ENCODE results near the gene DDAH1. TPM values are rescaled to one million over a fixed set of nuclear protein-coding genes. Genes with fewer than 3 reads are reported as not detected.

The DDAH1 gene
- total RNA-seq, 1 experiment from 2014 or later = 22.8 TPM

DNA sequence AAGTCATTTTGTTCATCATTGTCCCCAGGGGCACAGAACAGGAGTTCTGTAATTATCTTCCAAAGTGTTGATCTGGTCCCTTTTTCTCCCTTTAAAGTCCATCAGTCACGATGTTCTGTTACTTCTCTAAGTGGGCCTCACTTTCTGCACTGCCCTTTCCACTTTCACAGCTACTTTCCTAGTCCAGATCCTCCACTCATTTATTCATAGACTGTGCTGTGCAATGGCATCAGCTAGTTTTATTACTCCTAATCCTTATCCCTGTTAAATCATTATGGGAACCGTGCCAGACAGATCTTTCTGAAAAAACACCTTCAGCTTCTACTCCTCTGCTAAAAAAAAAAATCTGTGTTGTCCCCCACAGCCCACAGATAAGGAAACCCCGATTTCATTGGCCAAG lies 124.5 kb downstream of the DDAH1 start (continued):
- TF ChIP-seq ESRRA (CRISPR knock-in tag; IDR thresholded peaks at IDR 0.05; ENCODE audit: borderline replicate concordance) = no peak
- no peak for TF ChIP-seq ZNF317 (CRISPR knock-in tag; IDR thresholded peaks at IDR 0.05; ENCODE audit: borderline replicate concordance, low read depth)
- TF ChIP-seq, protein P1, sequence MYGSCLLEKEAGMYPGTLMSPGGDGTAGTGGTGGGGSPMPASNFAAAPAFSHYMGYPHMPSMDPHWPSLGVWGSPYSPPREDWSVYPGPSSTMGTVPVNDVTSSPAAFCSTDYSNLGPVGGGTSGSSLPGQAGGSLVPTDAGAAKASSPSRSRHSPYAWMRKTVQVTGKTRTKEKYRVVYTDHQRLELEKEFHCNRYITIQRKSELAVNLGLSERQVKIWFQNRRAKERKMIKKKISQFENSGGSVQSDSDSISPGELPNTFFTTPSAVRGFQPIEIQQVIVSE (CRISPR knock-in tag; IDR thresholded peaks at IDR 0.05; ENCODE audit: borderline replicate concordance) = no peak
- no peak for TF ChIP-seq RORB (CRISPR knock-in tag; IDR thresholded peaks at IDR 0.05)
- TF ChIP-seq OVOL2 (CRISPR knock-in tag; IDR thresholded peaks at IDR 0.05; ENCODE audit: borderline replicate concordance) = no peak
- TF ChIP-seq, protein P2, sequence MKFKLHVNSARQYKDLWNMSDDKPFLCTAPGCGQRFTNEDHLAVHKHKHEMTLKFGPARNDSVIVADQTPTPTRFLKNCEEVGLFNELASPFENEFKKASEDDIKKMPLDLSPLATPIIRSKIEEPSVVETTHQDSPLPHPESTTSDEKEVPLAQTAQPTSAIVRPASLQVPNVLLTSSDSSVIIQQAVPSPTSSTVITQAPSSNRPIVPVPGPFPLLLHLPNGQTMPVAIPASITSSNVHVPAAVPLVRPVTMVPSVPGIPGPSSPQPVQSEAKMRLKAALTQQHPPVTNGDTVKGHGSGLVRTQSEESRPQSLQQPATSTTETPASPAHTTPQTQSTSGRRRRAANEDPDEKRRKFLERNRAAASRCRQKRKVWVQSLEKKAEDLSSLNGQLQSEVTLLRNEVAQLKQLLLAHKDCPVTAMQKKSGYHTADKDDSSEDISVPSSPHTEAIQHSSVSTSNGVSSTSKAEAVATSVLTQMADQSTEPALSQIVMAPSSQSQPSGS (CRISPR knock-in tag; IDR thresholded peaks at IDR 0.05; ENCODE audit: borderline replicate concordance, low read depth) = no peak
- no peak for TF ChIP-seq ZNF219 (CRISPR knock-in tag; IDR thresholded peaks at IDR 0.05; ENCODE audit: borderline replicate concordance)

DNA sequence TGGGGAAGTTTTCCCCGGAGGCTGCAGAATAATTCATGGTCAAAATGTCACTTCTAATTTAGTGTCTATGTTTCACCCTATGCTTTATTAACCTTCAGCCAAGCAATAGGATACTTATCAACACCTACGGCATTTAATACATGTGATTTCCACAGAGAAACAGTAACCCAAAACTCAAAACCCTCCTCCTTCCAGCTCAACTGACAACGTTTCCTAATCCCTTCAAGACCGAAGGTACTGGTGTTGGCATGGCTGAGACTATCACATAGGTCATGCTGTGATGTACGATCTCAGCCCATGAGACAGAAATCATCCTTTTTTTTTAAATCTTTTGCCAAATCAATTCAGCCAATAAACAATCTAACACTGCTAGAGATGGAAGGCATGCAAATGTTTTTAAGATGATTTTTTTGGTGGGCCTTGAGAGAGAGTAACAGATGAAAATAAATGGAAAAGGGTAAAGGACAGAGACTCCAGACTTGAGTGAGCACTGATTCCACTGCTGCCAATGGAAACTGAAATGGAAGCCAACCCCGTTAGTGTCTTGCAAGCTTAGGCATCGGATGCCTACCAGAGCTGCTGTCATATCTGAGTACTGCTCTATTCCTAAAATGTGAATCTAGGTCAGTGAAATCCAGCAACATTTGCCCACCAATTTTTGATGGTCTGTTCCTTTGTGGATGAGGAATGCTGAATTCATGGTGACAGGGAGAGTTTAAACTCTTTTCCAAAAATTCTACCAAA lies 125.1 kb downstream of the DDAH1 start:
- ChIA-PET POLR2A (no interaction called here), CTCF (no interaction called here)
- peaks cover 54% of the 10 kb centered on the region for H3K4me1 Mint-ChIP-seq
- no peaks in the 10 kb centered on the region for H3K27me3 Mint-ChIP-seq (ENCODE audit: low read depth)
- ATAC-seq (no peak), DNase-seq (ENCODE audit: low spot score) (no peak)
- no peak for TF ChIP-seq ELF4 (CRISPR knock-in tag; IDR thresholded peaks at IDR 0.05; ENCODE audit: low read depth)
- TF ChIP-seq NR3C1 (CRISPR knock-in tag; conservative IDR thresholded peaks at IDR 0.05; ENCODE audit: low read depth) = no peak
- TF ChIP-seq FOXK1 (CRISPR knock-in tag; IDR thresholded peaks at IDR 0.05) = no peak
- TF ChIP-seq, protein P3, sequence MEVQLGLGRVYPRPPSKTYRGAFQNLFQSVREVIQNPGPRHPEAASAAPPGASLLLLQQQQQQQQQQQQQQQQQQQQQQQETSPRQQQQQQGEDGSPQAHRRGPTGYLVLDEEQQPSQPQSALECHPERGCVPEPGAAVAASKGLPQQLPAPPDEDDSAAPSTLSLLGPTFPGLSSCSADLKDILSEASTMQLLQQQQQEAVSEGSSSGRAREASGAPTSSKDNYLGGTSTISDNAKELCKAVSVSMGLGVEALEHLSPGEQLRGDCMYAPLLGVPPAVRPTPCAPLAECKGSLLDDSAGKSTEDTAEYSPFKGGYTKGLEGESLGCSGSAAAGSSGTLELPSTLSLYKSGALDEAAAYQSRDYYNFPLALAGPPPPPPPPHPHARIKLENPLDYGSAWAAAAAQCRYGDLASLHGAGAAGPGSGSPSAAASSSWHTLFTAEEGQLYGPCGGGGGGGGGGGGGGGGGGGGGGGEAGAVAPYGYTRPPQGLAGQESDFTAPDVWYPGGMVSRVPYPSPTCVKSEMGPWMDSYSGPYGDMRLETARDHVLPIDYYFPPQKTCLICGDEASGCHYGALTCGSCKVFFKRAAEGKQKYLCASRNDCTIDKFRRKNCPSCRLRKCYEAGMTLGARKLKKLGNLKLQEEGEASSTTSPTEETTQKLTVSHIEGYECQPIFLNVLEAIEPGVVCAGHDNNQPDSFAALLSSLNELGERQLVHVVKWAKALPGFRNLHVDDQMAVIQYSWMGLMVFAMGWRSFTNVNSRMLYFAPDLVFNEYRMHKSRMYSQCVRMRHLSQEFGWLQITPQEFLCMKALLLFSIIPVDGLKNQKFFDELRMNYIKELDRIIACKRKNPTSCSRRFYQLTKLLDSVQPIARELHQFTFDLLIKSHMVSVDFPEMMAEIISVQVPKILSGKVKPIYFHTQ (CRISPR knock-in tag; IDR thresholded peaks at IDR 0.05) = no peak
- TF ChIP-seq, protein P4, sequence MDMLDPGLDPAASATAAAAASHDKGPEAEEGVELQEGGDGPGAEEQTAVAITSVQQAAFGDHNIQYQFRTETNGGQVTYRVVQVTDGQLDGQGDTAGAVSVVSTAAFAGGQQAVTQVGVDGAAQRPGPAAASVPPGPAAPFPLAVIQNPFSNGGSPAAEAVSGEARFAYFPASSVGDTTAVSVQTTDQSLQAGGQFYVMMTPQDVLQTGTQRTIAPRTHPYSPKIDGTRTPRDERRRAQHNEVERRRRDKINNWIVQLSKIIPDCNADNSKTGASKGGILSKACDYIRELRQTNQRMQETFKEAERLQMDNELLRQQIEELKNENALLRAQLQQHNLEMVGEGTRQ (CRISPR knock-in tag; IDR thresholded peaks at IDR 0.05) = no peak
- TF ChIP-seq NFATC4 (CRISPR knock-in tag; IDR thresholded peaks at IDR 0.05) = no peak
- TF ChIP-seq OVOL2 (CRISPR knock-in tag; IDR thresholded peaks at IDR 0.05; ENCODE audit: borderline replicate concordance) = no peak
- TF ChIP-seq TEAD4 (CRISPR knock-in tag; IDR thresholded peaks at IDR 0.05) = no peak
- no peak for TF ChIP-seq NFYB (CRISPR knock-in tag; conservative IDR thresholded peaks at IDR 0.05; ENCODE audit: low read depth)
- TF ChIP-seq, protein P5, sequence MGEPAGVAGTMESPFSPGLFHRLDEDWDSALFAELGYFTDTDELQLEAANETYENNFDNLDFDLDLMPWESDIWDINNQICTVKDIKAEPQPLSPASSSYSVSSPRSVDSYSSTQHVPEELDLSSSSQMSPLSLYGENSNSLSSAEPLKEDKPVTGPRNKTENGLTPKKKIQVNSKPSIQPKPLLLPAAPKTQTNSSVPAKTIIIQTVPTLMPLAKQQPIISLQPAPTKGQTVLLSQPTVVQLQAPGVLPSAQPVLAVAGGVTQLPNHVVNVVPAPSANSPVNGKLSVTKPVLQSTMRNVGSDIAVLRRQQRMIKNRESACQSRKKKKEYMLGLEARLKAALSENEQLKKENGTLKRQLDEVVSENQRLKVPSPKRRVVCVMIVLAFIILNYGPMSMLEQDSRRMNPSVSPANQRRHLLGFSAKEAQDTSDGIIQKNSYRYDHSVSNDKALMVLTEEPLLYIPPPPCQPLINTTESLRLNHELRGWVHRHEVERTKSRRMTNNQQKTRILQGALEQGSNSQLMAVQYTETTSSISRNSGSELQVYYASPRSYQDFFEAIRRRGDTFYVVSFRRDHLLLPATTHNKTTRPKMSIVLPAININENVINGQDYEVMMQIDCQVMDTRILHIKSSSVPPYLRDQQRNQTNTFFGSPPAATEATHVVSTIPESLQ (CRISPR knock-in tag; IDR thresholded peaks at IDR 0.05) = no peak
- TF ChIP-seq, protein P6, sequence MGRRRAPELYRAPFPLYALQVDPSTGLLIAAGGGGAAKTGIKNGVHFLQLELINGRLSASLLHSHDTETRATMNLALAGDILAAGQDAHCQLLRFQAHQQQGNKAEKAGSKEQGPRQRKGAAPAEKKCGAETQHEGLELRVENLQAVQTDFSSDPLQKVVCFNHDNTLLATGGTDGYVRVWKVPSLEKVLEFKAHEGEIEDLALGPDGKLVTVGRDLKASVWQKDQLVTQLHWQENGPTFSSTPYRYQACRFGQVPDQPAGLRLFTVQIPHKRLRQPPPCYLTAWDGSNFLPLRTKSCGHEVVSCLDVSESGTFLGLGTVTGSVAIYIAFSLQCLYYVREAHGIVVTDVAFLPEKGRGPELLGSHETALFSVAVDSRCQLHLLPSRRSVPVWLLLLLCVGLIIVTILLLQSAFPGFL (CRISPR knock-in tag; IDR thresholded peaks at IDR 0.05; ENCODE audit: borderline replicate concordance) = no peak
- TF ChIP-seq, protein P7, sequence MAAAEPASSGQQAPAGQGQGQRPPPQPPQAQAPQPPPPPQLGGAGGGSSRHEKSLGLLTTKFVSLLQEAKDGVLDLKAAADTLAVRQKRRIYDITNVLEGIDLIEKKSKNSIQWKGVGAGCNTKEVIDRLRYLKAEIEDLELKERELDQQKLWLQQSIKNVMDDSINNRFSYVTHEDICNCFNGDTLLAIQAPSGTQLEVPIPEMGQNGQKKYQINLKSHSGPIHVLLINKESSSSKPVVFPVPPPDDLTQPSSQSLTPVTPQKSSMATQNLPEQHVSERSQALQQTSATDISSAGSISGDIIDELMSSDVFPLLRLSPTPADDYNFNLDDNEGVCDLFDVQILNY (CRISPR knock-in tag; IDR thresholded peaks at IDR 0.05) = no peak
- TF ChIP-seq ZNF232 (CRISPR knock-in tag; IDR thresholded peaks at IDR 0.05) = no peak
- TF ChIP-seq CREB1 (CRISPR knock-in tag; IDR thresholded peaks at IDR 0.05) = no peak
- TF ChIP-seq CBFB (CRISPR knock-in tag; IDR thresholded peaks at IDR 0.05; ENCODE audit: low read depth) = no peak
- no peak for TF ChIP-seq GABPB1 (CRISPR knock-in tag; IDR thresholded peaks at IDR 0.05)
- no peak for TF ChIP-seq ZNF317 (CRISPR knock-in tag; IDR thresholded peaks at IDR 0.05; ENCODE audit: borderline replicate concordance, low read depth)
- TF ChIP-seq, protein P8, sequence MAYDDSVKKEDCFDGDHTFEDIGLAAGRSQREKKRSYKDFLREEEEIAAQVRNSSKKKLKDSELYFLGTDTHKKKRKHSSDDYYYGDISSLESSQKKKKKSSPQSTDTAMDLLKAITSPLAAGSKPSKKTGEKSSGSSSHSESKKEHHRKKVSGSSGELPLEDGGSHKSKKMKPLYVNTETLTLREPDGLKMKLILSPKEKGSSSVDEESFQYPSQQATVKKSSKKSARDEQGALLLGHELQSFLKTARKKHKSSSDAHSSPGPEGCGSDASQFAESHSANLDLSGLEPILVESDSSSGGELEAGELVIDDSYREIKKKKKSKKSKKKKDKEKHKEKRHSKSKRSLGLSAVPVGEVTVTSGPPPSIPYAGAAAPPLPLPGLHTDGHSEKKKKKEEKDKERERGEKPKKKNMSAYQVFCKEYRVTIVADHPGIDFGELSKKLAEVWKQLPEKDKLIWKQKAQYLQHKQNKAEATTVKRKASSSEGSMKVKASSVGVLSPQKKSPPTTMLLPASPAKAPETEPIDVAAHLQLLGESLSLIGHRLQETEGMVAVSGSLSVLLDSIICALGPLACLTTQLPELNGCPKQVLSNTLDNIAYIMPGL (CRISPR knock-in tag; IDR thresholded peaks at IDR 0.05) = no peak
- H3K9me3 Mint-ChIP-seq = no peaks in the 10 kb centered on the region
- no peak overlapping the region for H3K4me3 Mint-ChIP-seq
- H3K27ac Mint-ChIP-seq = no peak overlapping the region
- H3K36me3 Mint-ChIP-seq = no peaks in the 10 kb centered on the region

All from WTC11 (cell line).